ENCODE measurements around the gene DNAJB12.

Gene DNAJB12

DNA sequence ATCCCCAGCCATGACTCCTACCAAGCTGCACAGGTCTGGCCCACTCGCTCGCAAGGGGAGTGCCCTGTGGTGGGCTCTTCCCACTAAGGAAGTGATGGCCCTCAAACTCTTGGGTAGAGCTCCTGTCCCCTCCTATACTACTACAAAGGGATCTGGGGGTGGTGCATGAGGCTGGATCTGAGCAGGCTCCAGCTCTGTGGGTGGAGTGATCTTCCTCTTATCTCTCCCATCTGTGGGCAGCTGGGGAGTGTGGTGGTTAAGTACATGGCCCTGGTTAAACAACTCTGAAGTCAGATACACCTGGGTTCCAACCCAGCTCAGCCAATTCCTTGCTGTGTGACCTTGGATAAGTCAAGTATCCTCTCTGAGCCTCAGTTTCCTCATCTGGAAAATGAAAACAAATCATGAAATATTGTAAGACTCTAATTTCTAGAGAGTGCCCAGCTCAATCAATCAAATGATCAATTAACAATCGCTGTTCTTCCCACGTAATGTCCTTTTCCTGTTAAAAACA is 63.6 kb downstream of the DNAJB12 start:
- H3K4me3 ChIP-seq (ENCODE audit: insufficient read depth, low read depth, low read length), result no peak overlapping the region
- H3K4me1 ChIP-seq (ENCODE audit: control insufficient read depth, insufficient read depth, low read length), result no peaks in the 10 kb centered on the region
- WGBS, 2 experiments, result 91 to 96% methylated on average over 4 of the region's 4 CpGs
- no peaks in the 10 kb centered on the region for H3K27me3 ChIP-seq (ENCODE audit: control insufficient read depth, insufficient read depth, low read length, poor library complexity, severe bottlenecking)
- H3K27ac ChIP-seq (ENCODE audit: insufficient read depth, low read depth, low read length, poor library complexity, severe bottlenecking), result no peak overlapping the region
- H3K36me3 ChIP-seq (ENCODE audit: control insufficient read depth, insufficient read depth, low read length), result no peaks in the 10 kb centered on the region
- H3K9me3 ChIP-seq (ENCODE audit: control insufficient read depth, low read length), result no peaks in the 10 kb centered on the region

DNA sequence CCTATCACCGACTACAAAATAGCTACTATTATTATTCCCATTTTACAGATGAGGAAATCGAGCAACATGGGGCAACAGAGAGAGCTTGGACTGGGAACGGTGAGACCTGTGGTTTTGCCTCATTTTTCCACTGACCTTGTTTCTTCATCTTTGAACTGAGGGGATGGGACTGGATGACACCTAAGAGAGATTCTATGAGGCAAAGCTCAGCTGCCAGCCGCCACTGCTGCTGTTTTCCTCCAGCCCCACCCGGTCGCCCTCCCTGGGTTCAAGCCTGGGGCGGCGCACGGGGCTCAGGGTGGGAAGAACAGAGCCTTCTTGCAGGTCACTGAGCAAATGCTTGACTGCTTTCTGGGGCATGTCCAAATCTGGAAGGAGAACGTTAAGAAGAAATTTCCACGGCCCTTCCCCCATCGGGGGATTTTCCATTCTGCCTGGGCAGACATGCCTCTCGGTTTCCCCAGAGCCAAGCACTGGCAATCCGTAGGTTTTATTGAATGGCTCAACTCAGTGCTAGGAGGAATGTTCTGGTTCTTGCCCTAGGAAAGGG is 68.7 kb downstream of the DNAJB12 start:
- WGBS, 2 experiments, result 87% methylated on average over 14 of the region's 14 CpGs
- H3K36me3 ChIP-seq (ENCODE audit: control insufficient read depth, insufficient read depth, low read length), result no peaks in the 10 kb centered on the region

DNA sequence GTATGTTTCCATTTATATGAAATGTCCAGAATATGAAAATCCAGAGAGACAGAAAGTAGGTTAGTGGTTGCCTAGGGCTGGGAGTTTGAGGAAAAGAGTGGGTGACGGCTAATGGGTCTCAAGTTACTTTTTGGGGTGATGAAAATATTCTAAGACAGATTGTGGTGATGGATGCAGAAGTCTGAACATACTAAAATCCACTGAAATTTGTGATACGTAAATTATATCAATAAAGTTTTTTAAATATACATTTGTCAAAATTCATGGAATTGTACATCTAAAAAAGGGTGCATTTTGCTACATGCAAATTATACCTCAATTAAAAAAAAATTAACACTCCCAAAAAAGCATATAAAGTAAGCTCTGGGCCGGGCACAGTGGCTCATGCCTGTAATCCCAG is 71.6 kb downstream of the DNAJB12 start:
- Histone ChIP-seq H3K27me3 (ENCODE audit: control insufficient read depth, insufficient read depth, low read length, poor library complexity, severe bottlenecking) (no peaks in the 10 kb centered on the region), H3K9me3 (ENCODE audit: control insufficient read depth, low read length) (no peaks in the 10 kb centered on the region), H3K27ac (ENCODE audit: insufficient read depth, low read depth, low read length, poor library complexity, severe bottlenecking) (no peak overlapping the region), H3K36me3 (ENCODE audit: control insufficient read depth, insufficient read depth, low read length) (no peaks in the 10 kb centered on the region), H3K4me1 (ENCODE audit: control insufficient read depth, insufficient read depth, low read length) (no peaks in the 10 kb centered on the region), H3K4me3 (ENCODE audit: insufficient read depth, low read depth, low read length) (no peak overlapping the region)
- 90 to 97% methylated on average over 2 of the region's 3 CpGs for WGBS, 2 experiments

More for the DNA sequence above, 68.7 kb downstream of the DNAJB12 start:
- H3K4me3 ChIP-seq (ENCODE audit: insufficient read depth, low read depth, low read length), result no peak overlapping the region
- H3K27me3 ChIP-seq (ENCODE audit: control insufficient read depth, insufficient read depth, low read length, poor library complexity, severe bottlenecking), result no peaks in the 10 kb centered on the region
- no peak overlapping the region for H3K27ac ChIP-seq (ENCODE audit: insufficient read depth, low read depth, low read length, poor library complexity, severe bottlenecking)
- H3K9me3 ChIP-seq (ENCODE audit: control insufficient read depth, low read length), result no peaks in the 10 kb centered on the region
- no peaks in the 10 kb centered on the region for H3K4me1 ChIP-seq (ENCODE audit: control insufficient read depth, insufficient read depth, low read length)
